Activated T-helper 1 cell treated with anti-CD3 and anti-CD28 coated beads, Interleukin-12 subunit alpha, Interleukin-12 subunit beta, Interleukin-2, Interleukin-4 antibody, amounts not matched to agents 30 ng/mL and 10 ng/mL and 1 ng/mL, durations not matched to agents 14 hours and 24 hours and 36 hours (primary cell): ENCODE data around the gene CYP2J2. TPM values are rescaled to one million over a fixed set of nuclear protein-coding genes. Genes with fewer than 3 reads are reported as not detected.

Experiments
- total RNA-seq: library from RNA; stranded (reverse); gene quantifications from 2 replicates; pipeline ENCODE4 v1.2.3, GENCODE V29; 2022

Gene CYP2J2
- total RNA-seq, 1 donor from 2014 or later, result 0.54 TPM

Other genes with a start within 250 kb of the CYP2J2 start
- 1.8 and 2.4 TPM in 2 replicates for gene HOOK1, start 111.8 kb downstream of the CYP2J2 start, total RNA-seq
- gene C1orf87, start 147.0 kb upstream of the CYP2J2 start, total RNA-seq, result not detected in 2 replicates